Transverse colon (tissue), 4 donors: Measurements from ENCODE around the gene KIF18A.

ENCODE experiments used
- CTCF ChIP-seq, 5 experiments: fragments of 200-600 bp in 3 of 5; fragments of 450-650 bp in 2 of 5; sonication (generic) in 3 of 5; IDR thresholded peaks; 1 replicate in 2 of 5; 2 replicates in 3 of 5; pipeline ENCODE4 v1.5.1; 2016 to 2017; ENCODE audit warnings: antibody characterized with exemption in 5 of 5, inconsistent platforms in 3 of 5, mild to moderate bottlenecking in 2 of 5, moderate library complexity in 1 of 5
- EP300 ChIP-seq: sonication (generic); formaldehyde crosslinking; IDR thresholded peaks from one replicate; pipeline ENCODE4 v1.6.1; 2017; ENCODE audit warnings: antibody characterized with exemption, low read depth
- POLR2A ChIP-seq: fragments of 450-650 bp; IDR thresholded peaks from one replicate; pipeline ENCODE4 v1.6.1; 2016; ENCODE audit warnings: antibody characterized with exemption, mild to moderate bottlenecking, moderate library complexity
- POLR2AphosphoS5 ChIP-seq, 3 donors: sonication (generic); formaldehyde crosslinking; IDR thresholded peaks; one replicate each; pipeline ENCODE4 v1.6.1; 2016; ENCODE audit warnings: antibody characterized with exemption in 3 of 3

- TF ChIP-seq CTCF (IDR thresholded peaks at IDR 0.05) = no peak
- no peak for TF ChIP-seq POLR2AphosphoS5 (IDR thresholded peaks at IDR 0.05)
- TF ChIP-seq POLR2A = no peak
- no peak for TF ChIP-seq EP300
These were observed 6.8 kb upstream of the KIF18A start for GRCh38 chr11:28114731-28115130.
